G401 (cell line): Measurements from ENCODE around the gene TMOD2. TPM values are rescaled to one million over a fixed set of nuclear protein-coding genes. Genes with fewer than 3 reads are reported as not detected.
A peak's percentile ranks its signal among the peaks of the same experiment; 100 is the strongest.

ENCODE experiments used
- DNase-seq: peaks from one replicate; pipeline ENCODE4 v3.0.0-alpha.2; 2015; ENCODE audit warnings: low spot score
- in situ Hi-C: cut with HindIII; loops from 2 replicates; pipeline ENCODE4 v1.10.0; 2016; ENCODE audit warnings: low sequenced_read_pairs, mixed read lengths
- total RNA-seq: library from RNA; depleted of rRNA; stranded (reverse); fragments of >200 nt; shearing (Covaris generic); gene quantifications from 2 replicates; pipeline ENCODE4 v1.2.3, GENCODE V29; 2014

TMOD2 gene
- total RNA-seq, 1 experiment from 2014 or later: 0.03 TPM

DNA sequence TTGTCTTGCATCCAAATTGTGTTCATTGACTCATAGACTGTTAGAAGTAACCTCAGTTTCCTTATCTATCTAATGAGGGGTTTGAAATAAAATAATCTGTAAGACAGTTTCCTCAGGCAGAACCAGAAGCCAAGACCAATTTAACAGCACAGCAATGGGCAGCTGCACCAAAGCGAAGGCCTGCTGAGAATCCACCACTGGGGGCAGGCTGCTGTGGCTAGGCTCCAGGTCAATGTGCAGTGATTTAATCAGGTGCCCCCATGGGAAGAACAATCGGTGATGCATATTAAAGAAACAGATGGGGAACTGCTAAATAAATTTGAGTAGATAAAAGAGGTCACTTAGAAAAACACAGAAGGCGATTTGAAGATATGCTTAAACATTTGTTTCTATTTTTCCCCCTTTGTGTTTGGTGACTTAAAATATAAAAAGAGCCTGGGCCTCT, 50.0 kb downstream of the TMOD2 start:
- in situ Hi-C loops: no loop called here
- DNase-seq: peak; percentile 54

DNA sequence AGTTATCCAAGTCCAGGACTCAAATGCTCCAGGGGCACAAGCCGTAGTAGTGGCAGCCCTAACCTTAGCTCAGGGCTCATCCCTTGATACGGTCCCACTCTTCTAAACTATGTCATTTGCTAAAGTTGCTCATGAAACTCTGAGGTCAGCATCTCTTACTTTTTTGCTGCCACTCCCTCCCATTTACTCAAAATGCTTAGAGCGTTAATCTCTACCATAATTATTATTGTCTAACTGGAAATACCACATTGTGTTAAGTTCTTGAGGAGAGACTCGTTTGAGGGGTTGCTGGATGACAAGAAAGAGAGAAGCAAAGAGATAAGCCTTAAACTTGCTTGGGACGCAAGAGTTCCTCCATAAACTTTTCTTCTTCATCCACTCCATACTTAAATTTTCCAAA, 51.2 kb downstream of the TMOD2 start:
- in situ Hi-C loops: no loop called here
- DNase-seq: no peak

DNA sequence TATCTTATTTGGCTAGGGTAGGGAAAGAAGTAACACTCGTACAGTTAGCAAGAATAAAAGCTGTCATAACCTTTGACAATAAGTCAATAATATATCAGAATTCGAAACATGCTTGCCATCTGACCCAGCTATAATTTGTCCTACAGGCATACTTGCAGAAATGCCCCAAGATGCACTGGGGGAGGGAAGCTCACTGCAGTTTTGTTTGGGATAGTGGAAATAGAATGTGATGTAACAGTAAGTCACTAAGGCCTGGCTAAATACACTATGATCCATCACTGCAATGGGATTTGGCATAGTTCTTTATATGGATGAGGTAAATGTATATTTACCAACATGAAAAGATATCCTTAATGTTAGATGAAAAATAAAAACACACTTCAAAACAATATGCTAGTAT, 52.6 kb downstream of the TMOD2 start:
- in situ Hi-C loops: no loop called here
- no peak for DNase-seq

GRCh38 chr15:51806123-51806522, 54.7 kb downstream of the TMOD2 start:
- in situ Hi-C loops: no loop called here
- no peak for DNase-seq

- in situ Hi-C loops: no loop called here
- DNase-seq: no peak
Measured at GRCh38 chr15:51809457-51809856, 58.1 kb downstream of the TMOD2 start.

- no peak for DNase-seq
- in situ Hi-C loops: no loop called here
Measured at GRCh38 chr15:51812598-51812997, 61.2 kb downstream of the TMOD2 start.

GRCh38 chr15:51814606-51815005, 63.2 kb downstream of the TMOD2 start:
- DNase-seq: no peak
- in situ Hi-C loops: no loop called here

DNA sequence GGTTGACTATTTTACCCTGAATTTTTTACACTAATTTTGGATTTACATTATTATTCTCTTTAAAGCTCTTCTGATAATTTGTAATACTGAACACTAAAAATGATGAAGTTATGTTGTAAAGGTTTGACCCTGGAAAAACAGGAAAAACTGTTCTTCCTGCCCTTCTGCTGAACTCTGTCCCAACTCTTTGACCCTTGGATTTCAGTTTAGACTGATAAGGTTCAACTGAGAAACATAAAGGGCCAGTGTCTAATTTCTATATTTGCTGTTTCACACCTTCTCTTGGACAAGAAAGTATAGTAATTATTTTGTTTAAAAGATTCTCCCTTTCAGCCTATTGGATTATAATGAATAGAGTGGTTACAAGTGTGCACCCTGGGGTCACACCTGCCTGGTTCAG, 65.2 kb downstream of the TMOD2 start:
- in situ Hi-C loops: no loop called here
- DNase-seq: no peak

DNA sequence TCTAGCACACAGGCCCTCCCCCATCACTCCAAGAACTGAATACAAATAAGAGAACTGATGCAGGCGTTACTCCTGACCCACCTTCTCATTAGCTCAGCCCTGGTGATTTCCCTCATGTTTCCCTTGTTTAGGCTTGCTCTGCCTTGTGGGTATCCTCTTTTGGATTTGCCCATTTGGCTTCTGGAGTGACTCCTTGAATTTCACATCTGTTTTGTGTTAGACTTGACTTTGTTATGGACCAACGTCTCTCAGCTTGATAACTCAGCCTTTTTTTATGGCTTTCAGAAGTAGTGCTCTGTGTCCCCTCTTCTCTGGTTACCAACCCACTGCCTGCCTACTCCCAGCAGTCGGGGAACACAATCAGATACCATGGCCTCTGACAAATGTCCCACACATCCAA, 66.8 kb downstream of the TMOD2 start:
- no peak for DNase-seq
- in situ Hi-C loops: no loop called here

GRCh38 chr15:51825698-51826097, 74.3 kb downstream of the TMOD2 start:
- in situ Hi-C loops: no loop called here
- DNase-seq: no peak

DNA sequence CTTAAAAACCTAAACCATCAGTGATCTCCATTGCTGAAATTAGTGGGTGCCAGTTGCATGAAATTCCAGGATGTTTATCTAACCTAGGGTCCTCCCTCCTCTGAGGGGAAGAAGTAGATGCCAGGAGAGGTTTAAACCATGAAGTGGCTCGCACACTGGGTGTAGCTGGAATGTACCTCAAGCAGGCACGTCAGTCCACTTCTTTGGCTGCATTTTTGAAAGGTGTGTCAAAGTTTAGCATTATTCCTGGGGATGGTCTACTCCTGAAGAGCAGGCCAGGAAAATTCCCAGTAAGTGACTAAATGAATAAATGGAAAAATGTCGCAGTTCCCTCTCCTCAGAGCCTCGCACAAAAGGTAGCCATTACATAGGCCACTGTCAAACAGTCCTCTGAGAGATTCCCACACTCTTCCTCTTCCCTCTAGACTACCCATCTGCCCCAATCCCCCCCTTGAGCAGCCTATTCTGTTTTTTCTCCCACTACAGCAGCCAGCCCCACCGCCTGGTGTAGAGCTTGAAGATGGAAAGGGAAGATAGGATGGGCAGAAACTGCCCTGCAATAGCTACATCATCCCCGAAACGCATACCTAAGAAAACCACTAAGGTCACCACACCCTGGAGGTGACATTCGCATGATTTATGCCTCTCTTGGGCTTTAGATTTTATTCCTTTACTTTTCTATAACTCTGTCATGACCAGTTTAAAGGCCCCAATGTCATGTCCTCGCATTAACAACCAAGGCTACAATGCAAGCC, 77.4 kb downstream of the TMOD2 start:
- in situ Hi-C loops: no loop called here
- DNase-seq: no peak

GRCh38 chr15:51829376-51830275, 78.2 kb downstream of the TMOD2 start, which contains the start of gene TMOD3:
TMOD3 (plus strand) TSS chr15:51829653; CDS start chr15:51862885, 33,232 bp downstream.
- in situ Hi-C loops: no loop called here
- peak; percentile 91 for DNase-seq

DNA sequence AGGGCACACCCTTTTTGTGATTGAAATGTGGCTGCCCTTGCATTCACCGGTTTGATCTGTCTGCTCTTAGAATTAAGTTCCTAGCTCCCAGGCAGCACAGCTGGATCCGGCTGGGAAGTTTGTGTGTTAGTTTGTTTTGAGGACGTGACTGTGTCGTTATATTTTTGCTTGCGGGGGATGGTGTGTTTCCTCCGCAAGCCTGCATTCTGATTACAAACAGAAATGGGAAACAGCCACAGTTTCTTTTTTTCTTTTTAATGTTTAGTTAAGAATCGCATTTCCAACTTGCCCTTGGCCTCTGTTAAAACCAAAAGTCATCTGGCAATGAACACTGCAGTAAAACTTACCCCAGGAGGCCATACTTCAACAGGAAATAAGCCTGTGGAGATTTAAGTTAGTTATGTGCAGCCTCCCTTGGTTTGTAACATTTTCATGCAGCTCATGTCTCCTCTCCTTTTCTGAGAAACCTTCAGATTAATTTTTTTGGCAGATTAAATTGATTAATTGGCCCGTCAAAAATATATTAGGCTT, 78.9 kb downstream of the TMOD2 start:
- no peak for DNase-seq
- in situ Hi-C loops: no loop called here

DNA sequence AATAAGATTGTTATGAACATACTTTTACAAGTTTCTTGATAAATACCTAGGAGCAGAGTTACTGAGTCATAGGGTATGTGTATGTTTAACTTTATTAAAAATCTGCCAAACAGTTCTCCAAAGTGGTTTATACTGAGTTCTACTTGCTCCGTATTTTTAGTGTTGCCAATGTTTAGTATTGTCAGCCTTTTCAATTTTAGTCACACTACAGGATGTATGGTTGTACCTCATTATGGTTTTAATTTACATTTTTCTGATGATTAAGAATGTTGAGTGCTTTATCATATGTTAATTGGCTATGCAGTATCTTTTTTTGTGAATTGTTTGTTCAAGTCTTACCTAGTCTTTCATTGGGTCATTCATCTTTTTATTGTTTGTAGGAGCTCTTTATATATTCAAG, 82.4 kb downstream of the TMOD2 start:
- no peak for DNase-seq
- in situ Hi-C loops: no loop called here

GRCh38 chr15:51837792-51838251, 86.4 kb downstream of the TMOD2 start:
- no peak for DNase-seq
- in situ Hi-C loops: no loop called here

- in situ Hi-C loops: no loop called here
- no peak for DNase-seq
Measured at GRCh38 chr15:51838270-51838669, 86.9 kb downstream of the TMOD2 start.

GRCh38 chr15:51840692-51841091, 89.3 kb downstream of the TMOD2 start:
- in situ Hi-C loops: no loop called here
- no peak for DNase-seq

GRCh38 chr15:51841406-51842040, 90.1 kb downstream of the TMOD2 start:
- DNase-seq: no peak
- in situ Hi-C loops: no loop called here

GRCh38 chr15:51842265-51842664, 90.9 kb downstream of the TMOD2 start:
- in situ Hi-C loops: no loop called here
- no peak for DNase-seq
